WI38 (cell line): Measurements from ENCODE around the gene LEP.

ENCODE experiments used
- H3K4me3 ChIP-seq: 2 replicates; pipeline ENCODE4 v1.5.1; 2011; ENCODE audit warnings: low read depth, mild to moderate bottlenecking, control low read depth, low read length
- CTCF ChIP-seq: IDR thresholded peaks from 2 replicates; pipeline ENCODE4 v1.5.1; 2012; ENCODE audit warnings: low read depth, mild to moderate bottlenecking, control low read depth, low read length

Gene LEP

GRCh38 chr7:128262273-128263028, 21.4 kb downstream of the LEP start:
- no peak overlapping the region for H3K4me3 ChIP-seq
- TF ChIP-seq CTCF: no peak

GRCh38 chr7:128263420-128263819, 22.3 kb downstream of the LEP start:
- no peak for TF ChIP-seq CTCF

DNA sequence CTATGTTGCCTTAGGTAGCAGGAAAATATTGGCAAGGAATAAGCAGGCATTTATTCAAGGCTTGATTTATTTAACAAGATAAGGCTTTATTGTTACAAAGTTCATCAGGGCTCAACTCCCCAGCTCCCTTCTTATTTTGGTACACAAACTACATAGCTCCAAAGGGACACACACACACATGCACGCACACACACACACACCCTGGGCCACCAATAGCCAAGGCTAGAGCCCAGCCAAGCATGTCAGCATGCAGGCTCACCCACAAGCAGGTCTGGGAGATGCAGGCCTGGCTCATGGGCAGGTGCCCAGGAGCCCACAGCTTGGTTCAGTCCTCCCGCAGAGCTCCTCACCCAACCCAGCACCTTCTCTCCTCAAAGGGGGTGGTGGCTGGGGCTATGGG, 23.4 kb downstream of the LEP start:
- no peak for TF ChIP-seq CTCF
- no peak overlapping the region for H3K4me3 ChIP-seq

More at GRCh38 chr7:128263420-128263819, 22.3 kb downstream of the LEP start:
- H3K4me3 ChIP-seq: no peak overlapping the region

DNA sequence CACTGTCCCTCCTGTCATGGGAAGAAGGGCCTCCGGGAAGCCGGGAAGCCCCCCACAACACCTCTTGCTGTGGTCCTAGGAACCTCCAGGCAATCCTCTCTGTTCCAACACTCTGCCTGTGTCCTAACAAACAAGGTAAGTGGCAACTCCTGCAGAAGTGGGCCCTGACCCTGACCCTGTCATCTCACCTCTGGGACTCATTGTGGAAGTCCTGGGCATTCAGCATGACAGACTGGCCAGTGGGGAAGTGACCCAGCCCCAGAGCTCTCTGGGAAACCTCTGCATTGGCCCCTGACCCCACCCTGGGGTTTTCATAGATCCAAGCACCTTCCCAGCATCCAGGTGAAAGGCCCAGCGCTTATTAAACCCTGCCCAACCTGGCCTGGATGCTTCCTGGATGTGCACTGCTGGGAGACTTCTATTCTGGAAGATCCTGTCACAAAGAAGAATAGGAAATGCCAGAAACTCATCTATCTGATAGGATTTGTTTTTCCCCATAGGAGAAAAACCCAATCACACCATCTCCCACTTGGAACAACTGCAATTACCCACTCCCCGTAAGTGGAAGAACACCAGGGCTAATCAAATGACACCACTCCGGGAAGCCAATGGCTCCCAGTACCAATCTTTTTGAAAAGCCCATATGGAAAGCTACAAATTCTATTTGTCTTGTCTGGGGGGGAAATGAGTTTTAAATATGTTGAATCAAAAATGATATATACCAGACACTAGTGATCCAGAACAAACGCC, 24.3 kb downstream of the LEP start:
- no peak for TF ChIP-seq CTCF
- no peak overlapping the region for H3K4me3 ChIP-seq

- H3K4me3 ChIP-seq: no peak overlapping the region
- TF ChIP-seq CTCF: no peak
Measured at GRCh38 chr7:128265906-128266300, 24.8 kb downstream of the LEP start.

- no peak overlapping the region for H3K4me3 ChIP-seq
- no peak for TF ChIP-seq CTCF
Measured at GRCh38 chr7:128266529-128266882, 25.4 kb downstream of the LEP start.
